ENCODE data around the gene LSAMP. TPM values are rescaled to one million over a fixed set of nuclear protein-coding genes. Genes with fewer than 3 reads are reported as not detected.

LSAMP gene
- total RNA-seq, 1 donor from 2014 or later = 24.6 TPM

DNA sequence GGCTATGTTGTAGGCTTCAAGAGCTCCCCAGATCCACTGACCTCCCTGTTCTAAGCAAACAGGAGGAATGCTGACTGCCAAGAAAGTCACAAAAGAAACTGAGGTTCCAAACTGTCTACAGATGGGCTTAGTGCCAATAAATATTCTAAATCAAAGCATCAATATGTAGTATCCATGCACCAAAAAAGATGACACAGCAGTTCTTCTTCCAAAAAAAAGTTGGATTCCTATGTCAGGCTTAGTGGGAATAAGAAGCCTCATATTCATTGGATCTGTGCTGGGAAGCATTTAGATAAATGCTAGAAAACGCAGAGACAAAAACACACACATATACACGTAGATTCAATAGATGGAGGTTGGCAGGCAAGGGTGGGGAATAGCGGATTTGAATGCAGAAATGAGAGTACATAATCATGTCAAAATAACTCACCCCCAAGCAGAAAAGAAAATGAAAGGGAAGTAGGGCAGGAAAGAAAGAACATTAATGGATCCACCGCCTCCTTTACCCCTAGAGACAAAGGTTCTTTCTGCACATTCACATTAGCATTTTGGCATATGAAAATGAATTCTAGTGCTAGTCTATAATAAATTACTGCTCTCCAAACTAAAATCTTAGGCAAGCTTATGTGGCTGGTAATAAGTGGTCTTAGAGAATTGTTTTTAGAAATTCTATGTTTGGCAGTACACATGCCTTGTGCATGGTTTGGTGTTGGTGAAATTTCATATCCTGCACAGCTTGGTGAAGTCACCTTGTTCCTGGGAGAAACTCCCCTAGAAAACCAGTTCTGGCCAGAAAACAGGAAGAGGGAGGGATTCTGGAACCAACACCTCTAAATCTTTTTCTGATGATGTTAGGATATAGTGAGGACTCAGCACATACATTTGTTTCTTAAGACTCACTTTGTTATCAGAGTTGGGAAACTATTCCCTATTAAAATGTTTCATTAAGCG is 283.4 kb downstream of the LSAMP start:
- Histone ChIP-seq H3K4me3 (no peak overlapping the region), H3K27me3 (no peaks in the 10 kb centered on the region), H3K27ac (no peak overlapping the region), H3K9me3 (no peaks in the 10 kb centered on the region), H3K4me1 (no peaks in the 10 kb centered on the region), H3K36me3 (no peaks in the 10 kb centered on the region)
- ATAC-seq (no peak), DNase-seq (no peak)
- intact Hi-C loops (cut with DNase I) = no loop called here
- TF ChIP-seq CTCF (IDR thresholded peaks at IDR 0.05) = no peak

GRCh38 chr3:116160594-116160993 is 284.7 kb downstream of the LSAMP start:
- intact Hi-C loops (cut with DNase I) = no loop called here
- DNase-seq (no peak), ATAC-seq (no peak)
- Histone ChIP-seq H3K9me3 (no peaks in the 10 kb centered on the region), H3K36me3 (no peaks in the 10 kb centered on the region), H3K27ac (no peak overlapping the region), H3K4me1 (no peaks in the 10 kb centered on the region), H3K4me3 (no peak overlapping the region), H3K27me3 (no peaks in the 10 kb centered on the region)
- TF ChIP-seq CTCF (IDR thresholded peaks at IDR 0.05) = no peak

- intact Hi-C loops (cut with DNase I) = no loop called here
- Histone ChIP-seq H3K27ac (no peak overlapping the region), H3K36me3 (no peaks in the 10 kb centered on the region), H3K4me1 (no peaks in the 10 kb centered on the region), H3K27me3 (no peaks in the 10 kb centered on the region), H3K9me3 (no peaks in the 10 kb centered on the region), H3K4me3 (no peak overlapping the region)
- DNase-seq (no peak), ATAC-seq (no peak)
- no peak for TF ChIP-seq CTCF (IDR thresholded peaks at IDR 0.05)
Observed at GRCh38 chr3:116155841-116156240, 289.4 kb downstream of the LSAMP start.

DNA sequence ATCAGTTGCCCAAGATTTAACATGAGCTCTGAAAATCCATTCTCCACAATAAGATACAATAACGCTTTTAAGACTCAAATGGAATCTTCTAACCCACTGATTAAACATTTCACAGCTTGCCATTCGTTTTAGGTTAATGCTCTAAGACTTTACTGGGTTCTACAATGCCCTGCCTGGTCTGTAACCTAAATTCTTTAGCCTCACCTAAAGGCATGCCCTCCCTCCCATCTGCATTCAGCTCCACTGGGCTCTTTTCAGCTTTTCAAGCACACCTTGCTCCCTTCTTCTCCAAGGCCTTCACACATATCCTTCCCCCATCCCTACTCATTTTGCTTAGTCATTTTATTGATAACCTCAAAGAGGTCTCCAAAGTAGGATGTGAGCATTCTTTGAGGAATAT is 290.9 kb downstream of the LSAMP start:
- H3K4me1 ChIP-seq = no peaks in the 10 kb centered on the region
- no peaks in the 10 kb centered on the region for H3K36me3 ChIP-seq
- no peaks in the 10 kb centered on the region for H3K9me3 ChIP-seq
- H3K27me3 ChIP-seq = no peaks in the 10 kb centered on the region
- no peak for DNase-seq
- intact Hi-C loops (cut with DNase I) = no loop called here
- TF ChIP-seq CTCF (IDR thresholded peaks at IDR 0.05) = no peak
- no peak overlapping the region for H3K27ac ChIP-seq
- no peak for ATAC-seq
- H3K4me3 ChIP-seq = no peak overlapping the region

- DNase-seq (no peak), ATAC-seq (no peak)
- intact Hi-C loops (cut with DNase I) = no loop called here
- peak overlapping the region; percentile 20 for H3K4me3 ChIP-seq
- no peak overlapping the region for H3K27ac ChIP-seq
- no peaks in the 10 kb centered on the region for H3K27me3 ChIP-seq
- H3K36me3 ChIP-seq = no peaks in the 10 kb centered on the region
- TF ChIP-seq CTCF (IDR thresholded peaks at IDR 0.05) = no peak
- H3K4me1 ChIP-seq = no peaks in the 10 kb centered on the region
- no peaks in the 10 kb centered on the region for H3K9me3 ChIP-seq
Observed at GRCh38 chr3:116153174-116153573, 292.1 kb downstream of the LSAMP start.

All from upper lobe of right lung (tissue), 1 donor.